ENCODE data around the gene SYT2.

DNA sequence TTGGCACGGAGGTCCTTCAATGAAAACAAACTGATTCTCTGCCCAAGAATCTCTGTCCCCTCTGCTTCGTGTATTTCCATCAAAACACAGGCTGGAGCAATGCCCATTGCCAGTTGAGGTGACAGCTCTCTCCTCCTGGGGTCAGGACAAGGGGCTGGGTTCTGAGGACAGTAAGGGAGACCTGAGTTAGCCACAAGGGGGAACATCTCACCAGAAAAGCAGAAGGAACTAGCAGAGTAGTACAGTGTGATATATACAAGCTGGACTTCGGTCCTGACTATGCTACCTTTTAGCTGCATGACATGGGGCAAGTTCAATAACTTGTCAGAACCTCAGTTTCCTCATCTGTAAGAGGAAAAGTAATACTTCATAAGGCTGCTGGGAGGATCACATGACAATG is 50.3 kb downstream of the SYT2 start:
- TF ChIP-seq POLR2A (IDR thresholded peaks at IDR 0.05): no peak
- TF ChIP-seq, protein P1, sequence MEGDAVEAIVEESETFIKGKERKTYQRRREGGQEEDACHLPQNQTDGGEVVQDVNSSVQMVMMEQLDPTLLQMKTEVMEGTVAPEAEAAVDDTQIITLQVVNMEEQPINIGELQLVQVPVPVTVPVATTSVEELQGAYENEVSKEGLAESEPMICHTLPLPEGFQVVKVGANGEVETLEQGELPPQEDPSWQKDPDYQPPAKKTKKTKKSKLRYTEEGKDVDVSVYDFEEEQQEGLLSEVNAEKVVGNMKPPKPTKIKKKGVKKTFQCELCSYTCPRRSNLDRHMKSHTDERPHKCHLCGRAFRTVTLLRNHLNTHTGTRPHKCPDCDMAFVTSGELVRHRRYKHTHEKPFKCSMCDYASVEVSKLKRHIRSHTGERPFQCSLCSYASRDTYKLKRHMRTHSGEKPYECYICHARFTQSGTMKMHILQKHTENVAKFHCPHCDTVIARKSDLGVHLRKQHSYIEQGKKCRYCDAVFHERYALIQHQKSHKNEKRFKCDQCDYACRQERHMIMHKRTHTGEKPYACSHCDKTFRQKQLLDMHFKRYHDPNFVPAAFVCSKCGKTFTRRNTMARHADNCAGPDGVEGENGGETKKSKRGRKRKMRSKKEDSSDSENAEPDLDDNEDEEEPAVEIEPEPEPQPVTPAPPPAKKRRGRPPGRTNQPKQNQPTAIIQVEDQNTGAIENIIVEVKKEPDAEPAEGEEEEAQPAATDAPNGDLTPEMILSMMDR (IDR thresholded peaks at IDR 0.05 in 8 of 11, conservative IDR thresholded peaks at IDR 0.05 in 3 of 11): no peak
- no peak for TF ChIP-seq POLR2AphosphoS5 (IDR thresholded peaks at IDR 0.05)

Data from spleen (tissue), 7 donors.